ENCODE results near the gene SLC12A9. TPM values are rescaled to one million over a fixed set of nuclear protein-coding genes. Genes with fewer than 3 reads are reported as not detected.

The SLC12A9 gene
- total and polyA plus RNA-seq, 2 of the 8 experiments (the other 6 are each of a cell fraction or from before 2014, with no cell fraction given): 31.4 to 40.1 TPM

- TF ChIP-seq SP2 (IDR thresholded peaks at IDR 0.05; ENCODE audit: low read length) (no peak), CREB1 (IDR thresholded peaks at IDR 0.05) (peak; percentile 75), CHD7 (IDR thresholded peaks at IDR 0.05; ENCODE audit: insufficient replicate concordance, low read length) (no peak), HDAC6 (IDR thresholded peaks at IDR 0.05; ENCODE audit: low read depth, low read length) (no peak)
These were observed 15.4 kb downstream of the SLC12A9 start (continued) for GRCh38 chr7:100867776-100868485.
